ENCODE results near the gene EPG5.

DNA sequence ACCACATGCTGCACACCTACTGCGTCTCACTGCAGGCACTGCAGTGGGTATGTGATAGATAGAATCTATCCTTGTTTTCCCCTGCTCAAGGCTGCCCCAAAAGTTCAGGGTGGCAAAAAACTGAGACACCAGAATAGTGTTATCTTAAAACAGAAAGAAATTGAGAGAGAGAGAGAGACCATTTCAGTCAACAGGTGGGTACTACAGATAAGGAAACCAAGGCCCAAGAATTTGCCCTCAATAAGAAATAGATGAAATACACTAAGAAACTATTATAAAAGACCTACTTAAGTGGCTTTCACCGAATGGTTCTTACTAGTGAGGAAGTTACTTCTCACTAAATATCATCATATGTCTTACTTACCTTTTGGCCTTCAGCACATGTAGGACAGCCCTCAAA, 27.9 kb downstream of the EPG5 start:
- TF ChIP-seq, protein P1, sequence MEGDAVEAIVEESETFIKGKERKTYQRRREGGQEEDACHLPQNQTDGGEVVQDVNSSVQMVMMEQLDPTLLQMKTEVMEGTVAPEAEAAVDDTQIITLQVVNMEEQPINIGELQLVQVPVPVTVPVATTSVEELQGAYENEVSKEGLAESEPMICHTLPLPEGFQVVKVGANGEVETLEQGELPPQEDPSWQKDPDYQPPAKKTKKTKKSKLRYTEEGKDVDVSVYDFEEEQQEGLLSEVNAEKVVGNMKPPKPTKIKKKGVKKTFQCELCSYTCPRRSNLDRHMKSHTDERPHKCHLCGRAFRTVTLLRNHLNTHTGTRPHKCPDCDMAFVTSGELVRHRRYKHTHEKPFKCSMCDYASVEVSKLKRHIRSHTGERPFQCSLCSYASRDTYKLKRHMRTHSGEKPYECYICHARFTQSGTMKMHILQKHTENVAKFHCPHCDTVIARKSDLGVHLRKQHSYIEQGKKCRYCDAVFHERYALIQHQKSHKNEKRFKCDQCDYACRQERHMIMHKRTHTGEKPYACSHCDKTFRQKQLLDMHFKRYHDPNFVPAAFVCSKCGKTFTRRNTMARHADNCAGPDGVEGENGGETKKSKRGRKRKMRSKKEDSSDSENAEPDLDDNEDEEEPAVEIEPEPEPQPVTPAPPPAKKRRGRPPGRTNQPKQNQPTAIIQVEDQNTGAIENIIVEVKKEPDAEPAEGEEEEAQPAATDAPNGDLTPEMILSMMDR (IDR thresholded peaks at IDR 0.05): no peak
- TF ChIP-seq POLR2A (IDR thresholded peaks at IDR 0.05): no peak
